DMS153 treated with DMSO at 0.1 percent for 48 hours (cell line): ENCODE results near the gene JKAMP.

Source experiments
- DNase-seq: peaks from one replicate; lab custom pipeline; 2025; ENCODE audit not compliant: unreplicated experiment; lab: John Stamatoyannopoulos, UW

Gene JKAMP

DNA sequence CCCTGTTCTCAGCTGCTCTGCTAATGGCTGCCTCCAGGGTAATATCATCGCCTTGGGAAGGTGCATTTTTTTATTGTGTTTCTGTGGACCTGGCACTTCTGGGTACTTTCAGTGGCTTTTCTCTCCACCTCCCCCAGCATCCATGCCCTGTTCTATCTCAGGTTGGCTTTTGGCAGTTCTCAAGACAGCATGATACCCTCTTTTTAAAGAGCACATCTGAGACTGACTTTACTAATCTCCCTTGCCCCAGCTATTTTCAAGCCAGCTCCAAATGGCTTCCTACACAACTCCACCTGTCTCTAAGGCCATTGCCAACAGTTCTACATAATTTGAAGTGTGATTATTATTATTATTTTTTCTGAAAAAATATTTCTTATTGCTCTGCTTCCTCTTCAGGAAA, 53.2 kb downstream of the JKAMP start:
- no peak for DNase-seq

DNA sequence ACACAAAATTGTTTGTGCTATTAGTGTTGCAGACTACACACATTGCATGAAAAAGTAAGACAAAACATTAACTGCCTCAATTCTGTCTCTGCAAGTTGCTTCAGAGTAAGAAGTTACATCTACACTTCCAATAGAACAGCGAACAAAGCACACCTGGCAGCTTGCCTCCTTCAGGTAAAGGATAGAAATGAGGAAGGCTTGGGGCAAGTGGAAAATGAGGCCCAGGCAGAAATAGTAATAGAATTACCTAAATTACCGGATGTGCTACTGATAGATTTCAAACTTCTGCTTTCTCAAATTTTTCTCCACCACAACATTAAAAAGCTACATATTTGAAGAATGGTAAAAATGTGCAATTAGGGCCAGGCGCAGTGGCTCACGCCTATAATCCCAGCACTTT, 54.6 kb downstream of the JKAMP start:
- DNase-seq = no peak

DNA sequence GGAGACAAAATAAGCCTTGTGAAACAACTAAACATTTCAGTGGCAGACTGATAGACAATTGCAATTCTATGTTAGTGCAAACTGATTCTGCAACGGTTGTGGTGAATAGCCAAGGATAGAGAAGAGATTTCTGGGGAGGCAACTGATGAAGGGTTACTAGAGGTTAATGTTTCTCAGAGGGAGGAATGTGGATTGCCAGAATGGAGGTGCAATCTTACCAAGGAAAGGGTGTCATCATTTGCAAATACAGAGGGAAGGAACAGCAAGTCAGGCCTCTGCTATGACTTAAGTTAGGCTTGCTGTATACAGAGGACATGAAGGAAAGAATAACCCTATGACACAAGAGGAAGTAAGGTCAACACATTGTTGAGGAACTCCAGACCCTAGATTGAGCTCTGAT, 56.5 kb downstream of the JKAMP start:
- DNase-seq = no peak

DNA sequence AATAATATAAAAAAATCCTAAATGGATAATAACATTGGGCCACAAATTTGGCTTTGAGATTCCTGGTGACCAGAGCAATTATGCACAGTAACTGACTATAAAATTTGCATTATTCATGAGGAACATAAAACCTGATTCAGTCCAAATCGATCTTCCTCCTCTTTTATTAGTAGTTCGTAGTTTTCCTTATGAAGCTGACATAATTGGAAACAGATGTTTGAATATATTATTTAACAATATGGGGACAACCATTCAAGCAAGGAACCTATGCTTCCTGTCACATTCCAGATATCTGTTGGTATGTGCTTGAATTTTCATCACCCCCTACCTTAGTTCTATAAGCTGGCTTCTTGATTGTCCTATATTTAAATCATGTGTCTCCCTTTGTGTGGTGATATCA, 57.4 kb downstream of the JKAMP start:
- no peak for DNase-seq

DNA sequence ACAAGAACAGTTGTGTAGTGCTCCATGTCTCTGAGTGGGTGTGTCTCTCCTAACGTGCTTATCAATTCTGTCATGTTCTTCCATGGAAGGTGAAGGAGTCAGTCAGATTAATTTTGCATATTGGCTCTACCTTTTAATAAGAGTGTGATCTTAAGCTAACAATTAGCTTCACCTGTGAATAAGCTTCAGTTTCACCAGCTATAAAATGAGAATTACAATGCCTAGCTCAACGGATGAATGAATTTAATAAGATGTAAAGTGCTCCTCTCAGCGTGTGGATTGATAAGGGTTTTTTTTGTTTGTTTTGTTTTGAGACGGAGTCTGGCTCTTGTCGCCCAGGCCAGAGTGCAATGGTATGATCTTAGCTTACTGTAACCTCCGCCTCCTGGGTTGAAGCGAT, 59.6 kb downstream of the JKAMP start:
- no peak for DNase-seq

DNA sequence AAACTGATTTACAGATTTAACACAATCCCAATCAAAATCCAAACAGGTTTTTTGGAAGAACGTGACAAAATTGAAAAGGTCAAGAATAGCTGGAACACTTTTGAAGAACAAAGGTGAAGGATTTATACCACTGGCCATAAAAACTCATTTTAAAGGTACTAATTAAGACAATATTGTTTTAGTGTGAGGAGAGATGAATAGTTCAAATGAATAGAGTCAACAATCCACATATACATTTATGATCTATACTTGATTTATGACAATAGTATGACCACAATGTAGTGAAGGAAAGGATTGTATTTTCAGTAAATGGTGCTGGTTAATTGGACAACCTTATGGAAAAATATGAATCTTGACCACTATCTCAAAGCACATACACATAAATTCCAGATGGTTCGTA, 63.0 kb downstream of the JKAMP start:
- no peak for DNase-seq
